Smooth muscle cell (in vitro differentiated cells): Measurements from ENCODE around the gene PM20D2. TPM values are rescaled to one million over a fixed set of nuclear protein-coding genes. Genes with fewer than 3 reads are reported as not detected.

Source experiments
- DNase-seq: peaks from one replicate; lab custom pipeline; 2025; ENCODE audit not compliant: unreplicated experiment; lab: John Stamatoyannopoulos, UW
- H2AFZ ChIP-seq: fragments of 200-600 bp; sonication (generic); 2 replicates; pipeline ENCODE4 v1.6.0; 2016; ENCODE audit warnings: antibody characterized with exemption, low read depth, mild to moderate bottlenecking
- H3F3A ChIP-seq: fragments of 200-600 bp; sonication (generic); 2 replicates; pipeline ENCODE4 v1.6.0; 2017; ENCODE audit warnings: antibody characterized with exemption, low read depth
- H3K27ac ChIP-seq: fragments of 200-600 bp; sonication (generic); 2 replicates; pipeline ENCODE4 v1.5.1; 2016; ENCODE audit warnings: low read depth, mild to moderate bottlenecking
- H3K27me3 ChIP-seq: fragments of 200-600 bp; sonication (generic); 2 replicates; pipeline ENCODE4 v1.6.1; 2016; ENCODE audit warnings: low read depth, mild to moderate bottlenecking
- H3K36me3 ChIP-seq: fragments of 200-600 bp; sonication (generic); 2 replicates; pipeline ENCODE4 v1.5.1; 2016; ENCODE audit warnings: low read depth
- H3K4me1 ChIP-seq: fragments of 200-600 bp; sonication (generic); 2 replicates; pipeline ENCODE4 v1.5.1; 2016; ENCODE audit warnings: low read depth
- H3K4me2 ChIP-seq: fragments of 200-600 bp; sonication (generic); 2 replicates; pipeline ENCODE4 v1.6.0; 2016; ENCODE audit warnings: mild to moderate bottlenecking
- H3K4me3 ChIP-seq: fragments of 200-600 bp; sonication (generic); 2 replicates; pipeline ENCODE4 v1.5.1; 2016; ENCODE audit warnings: mild to moderate bottlenecking
- H3K79me2 ChIP-seq: fragments of 200-600 bp; sonication (generic); 2 replicates; pipeline ENCODE4 v1.6.0; 2016; ENCODE audit warnings: low read depth, mild to moderate bottlenecking
- H3K9ac ChIP-seq: fragments of 200-600 bp; sonication (generic); 2 replicates; pipeline ENCODE4 v1.6.0; 2016; ENCODE audit warnings: low read depth
- H3K9me3 ChIP-seq: fragments of 200-600 bp; sonication (generic); replicated peaks from 2 replicates; pipeline ENCODE4 v1.5.1; 2016; ENCODE audit warnings: low read depth
- H4K20me1 ChIP-seq: fragments of 200-600 bp; sonication (generic); 2 replicates; pipeline ENCODE4 v1.6.0; 2016; ENCODE audit warnings: low read depth
- CTCF ChIP-seq: fragments of 200-600 bp; sonication (generic); IDR thresholded peaks from 2 replicates; pipeline ENCODE4 v1.5.1; 2017; ENCODE audit warnings: borderline replicate concordance, mild to moderate bottlenecking, antibody characterized with exemption; ENCODE audit not compliant: insufficient read depth, poor library complexity, severe bottlenecking
- WGBS: methylation state at CpG from one replicate; pipeline ENCODE4 v1.1.7; 2016; ENCODE audit warnings: low lambda C conversion rate; 5-methylcytosine and 5-hydroxymethylcytosine counted together
- polyA plus RNA-seq: library from polyadenylated mRNA; unstranded; fragments of >200 nt; fragmentation: Nextera tagmentation; extraction: Ambion mirVana; gene quantifications from 2 replicates; pipeline ENCODE4 v1.2.1, GENCODE V29; 2016
- total RNA-seq: library from RNA; depleted of rRNA; stranded (reverse); fragments of >200 nt; gene quantifications from 2 replicates; pipeline ENCODE4 v1.2.3, GENCODE V29; 2014

Gene PM20D2
- total and polyA plus RNA-seq, 2 experiments from 2014 or later, result 4.8 to 7.8 TPM

- H3K9me3 ChIP-seq, result no peaks in the 10 kb centered on the region
Observed at GRCh38 chr6:89138173-89138572, 7.7 kb upstream of the PM20D2 start.

GRCh38 chr6:89139509-89140346, 6.1 kb upstream of the PM20D2 start:
- H2AFZ ChIP-seq, result no peak overlapping the region
- no peak for DNase-seq
- WGBS, result 3% methylated on average over 5 of the region's 5 CpGs

More at GRCh38 chr6:89138173-89138572, 7.7 kb upstream of the PM20D2 start:
- Histone ChIP-seq H2AFZ (no peak overlapping the region), H3K4me3 (no peak overlapping the region), H4K20me1 (no peaks in the 10 kb centered on the region), H3K4me2 (no peak overlapping the region), H3K36me3 (no peaks in the 10 kb centered on the region), H3K27ac (no peak overlapping the region), H3K4me1 (peaks cover 9% of the 10 kb centered on the region), H3F3A (no peaks in the 10 kb centered on the region), H3K9ac (no peak overlapping the region), H3K27me3 (no peaks in the 10 kb centered on the region), H3K79me2 (no peaks in the 10 kb centered on the region)
- 90% methylated on average over 2 of the region's 2 CpGs for WGBS
- no peak for TF ChIP-seq CTCF
- DNase-seq, result no peak

GRCh38 chr6:89140347-89141156, 5.3 kb upstream of the PM20D2 start:
- H3K4me3 ChIP-seq, result no peak overlapping the region
- no peak overlapping the region for H3K9ac ChIP-seq
- no peaks in the 10 kb centered on the region for H3K9me3 ChIP-seq
- no peak for TF ChIP-seq CTCF
- no peak overlapping the region for H2AFZ ChIP-seq
- no peak for DNase-seq
- H3K27ac ChIP-seq, result peak overlapping the region; percentile 12
- no peaks in the 10 kb centered on the region for H3K36me3 ChIP-seq
- peaks cover 2% of the 10 kb centered on the region for H4K20me1 ChIP-seq
- WGBS, result 37% methylated on average over 7 of the region's 7 CpGs
- H3K4me2 ChIP-seq, result peak overlapping the region; percentile 59
- no peaks in the 10 kb centered on the region for H3F3A ChIP-seq
- peaks cover 9% of the 10 kb centered on the region for H3K4me1 ChIP-seq
- H3K79me2 ChIP-seq, result no peaks in the 10 kb centered on the region
- no peaks in the 10 kb centered on the region for H3K27me3 ChIP-seq

More at GRCh38 chr6:89139509-89140346, 6.1 kb upstream of the PM20D2 start:
- H3K27me3 ChIP-seq, result no peaks in the 10 kb centered on the region
- H3K27ac ChIP-seq, result peak overlapping the region; percentile 12
- peak overlapping the region; percentile 59 for H3K4me2 ChIP-seq
- no peaks in the 10 kb centered on the region for H3K79me2 ChIP-seq
- H3K4me1 ChIP-seq, result peaks cover 9% of the 10 kb centered on the region
- H3F3A ChIP-seq, result no peaks in the 10 kb centered on the region
- TF ChIP-seq CTCF, result no peak
- H3K9ac ChIP-seq, result no peak overlapping the region
- H3K9me3 ChIP-seq, result no peaks in the 10 kb centered on the region
- no peaks in the 10 kb centered on the region for H3K36me3 ChIP-seq
- H4K20me1 ChIP-seq, result no peaks in the 10 kb centered on the region
- no peak overlapping the region for H3K4me3 ChIP-seq
